H1 (cell line): ENCODE measurements around the gene ZCCHC10. TPM values are rescaled to one million over a fixed set of nuclear protein-coding genes. Genes with fewer than 3 reads are reported as not detected.

ENCODE experiments used
- CTCF ChIA-PET: fragments of 300-600 bp; sonication (Branson Sonifier 250); formaldehyde crosslinking; loops from one replicate; lab custom pipeline; 2021; ENCODE audit not compliant: partially characterized antibody; lab: Charles Lee
- POLR2A ChIA-PET: fragments of 300-600 bp; sonication (Branson Sonifier 250); formaldehyde crosslinking; loops from one replicate; lab custom pipeline; 2021; ENCODE audit warnings: inconsistent platforms; ENCODE audit not compliant: partially characterized antibody; lab: Charles Lee
- DNase-seq, 2 experiments: peaks; one replicate each; pipeline versions ENCODE4 v3.0.0 to v3.0.0-alpha.2; 2010 to 2022; ENCODE audit warnings: low spot score in 2 of 2, low read depth in 1 of 2, mixed read lengths in 1 of 2
- FAIRE-seq: peaks from 2 replicates; lab custom pipeline; 2011; peaks lifted over from hg19 to GRCh38; lab: Jason Lieb, UNC
- H2AFZ ChIP-seq: 2 replicates; pipeline ENCODE4 v1.8.1; 2012; ENCODE audit warnings: low read length, inconsistent platforms
- H2AK5ac ChIP-seq: 2 replicates; pipeline ENCODE4 v1.6.1; 2013; ENCODE audit warnings: low read depth, low read length
- H2BK120ac ChIP-seq: replicated peaks from 2 replicates; pipeline ENCODE3; 2013; ENCODE audit warnings: low read depth, low read length, inconsistent platforms
- H2BK12ac ChIP-seq: 2 replicates; pipeline ENCODE4 v1.6.1; 2013; ENCODE audit warnings: low read depth, low read length
- H2BK15ac ChIP-seq: 2 replicates; pipeline ENCODE4 v1.6.1; 2013; ENCODE audit warnings: low read length
- H2BK20ac ChIP-seq: 2 replicates; pipeline ENCODE4 v1.6.1; 2013; ENCODE audit warnings: low read length
- H2BK5ac ChIP-seq: 2 replicates; pipeline ENCODE4 v1.6.1; 2013; ENCODE audit warnings: low read depth, low read length
- H3K14ac ChIP-seq: 2 replicates; pipeline ENCODE4 v1.6.1; 2013; ENCODE audit warnings: inconsistent platforms; ENCODE audit not compliant: insufficient read length
- H3K18ac ChIP-seq: 2 replicates; pipeline ENCODE4 v1.6.1; 2013; ENCODE audit warnings: low read length; ENCODE audit errors: extremely low read depth
- H3K23ac ChIP-seq: 2 replicates; pipeline ENCODE4 v1.6.1; 2013; ENCODE audit warnings: inconsistent platforms; ENCODE audit not compliant: insufficient read length
- H3K23me2 ChIP-seq: 2 replicates; pipeline ENCODE4 v1.6.1; 2013; ENCODE audit warnings: low read depth, low read length
- H3K27ac ChIP-seq: 2 replicates; pipeline ENCODE4 v1.6.1; 2011; ENCODE audit warnings: low read depth, low read length, inconsistent platforms
- H3K27me3 ChIP-seq, 4 experiments: replicated peaks in 1 of 4; 1 replicate in 1 of 4; 2 replicates in 3 of 4; pipeline versions ENCODE4 v1.6.1 to v1.8.1; 2011 to 2013; ENCODE audit warnings: low read length in 3 of 4, mild to moderate bottlenecking in 3 of 4, inconsistent platforms in 2 of 4, mixed read lengths in 2 of 4, moderate library complexity in 1 of 4; ENCODE audit not compliant: control insufficient read depth in 3 of 4, insufficient read depth in 3 of 4; ENCODE audit errors: extremely low read depth in 1 of 4
- H3K36me3 ChIP-seq, 4 experiments: 2 replicates each; pipeline versions ENCODE4 v1.6.1 to v1.8.1; 2011 to 2013; ENCODE audit warnings: mild to moderate bottlenecking in 4 of 4, low read length in 3 of 4, moderate library complexity in 2 of 4, control low read depth in 1 of 4, inconsistent platforms in 1 of 4; ENCODE audit not compliant: insufficient read depth in 4 of 4, control insufficient read depth in 2 of 4
- H3K4ac ChIP-seq: replicated peaks from 2 replicates; pipeline ENCODE3; 2013; ENCODE audit warnings: low read length, low read depth, mixed read lengths, inconsistent platforms; ENCODE audit not compliant: insufficient read length
- H3K4me1 ChIP-seq, 4 experiments: replicated peaks in 1 of 4; 1 replicate in 1 of 4; 2 replicates in 3 of 4; pipeline versions ENCODE4 v1.6.1 to v1.8.1; 2011 to 2013; ENCODE audit warnings: low read length in 3 of 4, inconsistent platforms in 2 of 4, mixed read lengths in 1 of 4; ENCODE audit not compliant: insufficient read depth in 4 of 4, control insufficient read depth in 3 of 4
- H3K4me2 ChIP-seq, 2 experiments: 2 replicates each; pipeline versions ENCODE4 v1.6.1 to v1.8.1; 2011 to 2013; ENCODE audit warnings: low read depth in 2 of 2, low read length in 2 of 2, control low read depth in 1 of 2, inconsistent platforms in 1 of 2, mild to moderate bottlenecking in 1 of 2; ENCODE audit not compliant: insufficient read depth in 1 of 2
- H3K4me3 ChIP-seq, 4 experiments: fragments of 200-600, 300-600 bp in 1 of 4; sonication (generic), shearing (Covaris generic), sonication (Bioruptor Twin) in 1 of 4; 2 replicates each; pipeline versions ENCODE4 v1.5.1 to v1.8.1; 2011 to 2016; ENCODE audit warnings: low read length in 4 of 4, low read depth in 3 of 4, control low read depth in 2 of 4, inconsistent platforms in 2 of 4, mild to moderate bottlenecking in 2 of 4, mixed read lengths in 1 of 4, moderate library complexity in 1 of 4; ENCODE audit not compliant: insufficient read depth in 2 of 4; ENCODE audit errors: extremely low read depth in 1 of 4
- H3K56ac ChIP-seq: replicated peaks from 2 replicates; pipeline ENCODE3; 2013; ENCODE audit warnings: low read depth, mild to moderate bottlenecking, mixed read lengths, low read length, inconsistent platforms; ENCODE audit not compliant: insufficient read length
- H3K79me1 ChIP-seq: 2 replicates; pipeline ENCODE4 v1.6.1; 2013; ENCODE audit warnings: low read depth, low read length, control low read depth
- H3K79me2 ChIP-seq, 2 experiments: 2 replicates each; pipeline versions ENCODE4 v1.6.1 to v1.8.1; 2012 to 2013; ENCODE audit warnings: low read length in 2 of 2, mild to moderate bottlenecking in 2 of 2, inconsistent platforms in 1 of 2; ENCODE audit not compliant: insufficient read depth in 2 of 2, control insufficient read depth in 1 of 2
- H3K9ac ChIP-seq, 4 experiments: replicated peaks in 1 of 4; 1 replicate in 1 of 4; 2 replicates in 3 of 4; pipeline versions ENCODE4 v1.6.1 to v1.8.1; 2011 to 2013; ENCODE audit warnings: low read depth in 3 of 4, low read length in 3 of 4, control low read depth in 2 of 4, mild to moderate bottlenecking in 2 of 4, moderate library complexity in 2 of 4, inconsistent platforms in 1 of 4; ENCODE audit errors: extremely low read depth in 1 of 4
- H3K9me3 ChIP-seq, 2 experiments: 2 replicates each; pipeline versions ENCODE4 v1.6.1 to v1.8.1; 2012 to 2013; ENCODE audit warnings: mild to moderate bottlenecking in 2 of 2, moderate library complexity in 2 of 2, control low read depth in 1 of 2, inconsistent platforms in 1 of 2, low read depth in 1 of 2, low read length in 1 of 2, mixed read lengths in 1 of 2; ENCODE audit not compliant: insufficient read depth in 2 of 2
- H4K20me1 ChIP-seq, 2 experiments: replicated peaks in 1 of 2; 2 replicates each; pipeline versions ENCODE3 to v1.8.1; 2011 to 2013; ENCODE audit warnings: inconsistent platforms in 2 of 2, low read length in 2 of 2, mild to moderate bottlenecking in 1 of 2; ENCODE audit not compliant: insufficient read depth in 2 of 2, control insufficient read depth in 1 of 2
- H4K5ac ChIP-seq: 2 replicates; pipeline ENCODE4 v1.6.1; 2013; ENCODE audit warnings: low read length, low read depth, mixed read lengths, inconsistent platforms; ENCODE audit not compliant: insufficient read length
- H4K8ac ChIP-seq: 2 replicates; pipeline ENCODE4 v1.8.0; 2013; ENCODE audit warnings: mild to moderate bottlenecking, moderate library complexity, low read length, inconsistent platforms; ENCODE audit not compliant: insufficient read depth; ENCODE audit errors: extremely low read depth
- H4K91ac ChIP-seq: replicated peaks from 2 replicates; pipeline ENCODE3; 2013; ENCODE audit warnings: low read length, mixed read lengths, inconsistent platforms; ENCODE audit not compliant: insufficient read length
- BCL11A ChIP-seq, 2 experiments: IDR thresholded peaks; one replicate each; pipeline ENCODE4 v1.6.1; 2011; ENCODE audit warnings: low read depth in 2 of 2, low read length in 2 of 2, mild to moderate bottlenecking in 2 of 2
- CREB1 ChIP-seq: IDR thresholded peaks from 2 replicates; pipeline ENCODE4 v1.6.1; 2012; ENCODE audit warnings: inconsistent platforms
- GABPA ChIP-seq: IDR thresholded peaks from 2 replicates; pipeline ENCODE4 v1.6.1; 2011; ENCODE audit warnings: mild to moderate bottlenecking, low read length, moderate library complexity, borderline replicate concordance; ENCODE audit not compliant: insufficient read depth
- JUN ChIP-seq: IDR thresholded peaks from 2 replicates; pipeline ENCODE4 v1.6.1; 2011; ENCODE audit warnings: low read depth, mild to moderate bottlenecking, improper control_type of control experiment, low read length
- JUND ChIP-seq: IDR thresholded peaks from 2 replicates; pipeline ENCODE4 v1.6.1; 2011; ENCODE audit warnings: mild to moderate bottlenecking, improper control_type of control experiment, low read length
- KDM1A ChIP-seq: fragments of 200-600, 300-600 bp; sonication (generic); IDR thresholded peaks from 2 replicates; pipeline ENCODE4 v1.7.1; 2016; ENCODE audit warnings: mild to moderate bottlenecking, low read length, borderline replicate concordance
- NANOG ChIP-seq: IDR thresholded peaks from 2 replicates; pipeline ENCODE4 v1.6.1; 2011; ENCODE audit warnings: low read length, low read depth, mild to moderate bottlenecking, inconsistent platforms; ENCODE audit not compliant: insufficient read depth, poor library complexity, severe bottlenecking
- PHF8 ChIP-seq: fragments of 200-600 bp; sonication (generic); conservative IDR thresholded peaks from 2 replicates; pipeline ENCODE4 v1.7.1; 2012; ENCODE audit warnings: low read depth, mild to moderate bottlenecking, inconsistent platforms, low read length, moderate library complexity
- RXRA ChIP-seq: IDR thresholded peaks from 2 replicates; pipeline ENCODE4 v1.6.1; 2011; ENCODE audit warnings: low read depth, mild to moderate bottlenecking, low read length, moderate library complexity; ENCODE audit not compliant: insufficient read depth
- SRF ChIP-seq: IDR thresholded peaks from 2 replicates; pipeline ENCODE4 v1.6.1; 2011; ENCODE audit warnings: mild to moderate bottlenecking, low read depth, low read length, moderate library complexity
- SUZ12 ChIP-seq: fragments of 200-600 bp; sonication (generic); IDR thresholded peaks from 2 replicates; pipeline ENCODE4 v1.6.1; 2012; ENCODE audit warnings: mild to moderate bottlenecking, inconsistent platforms, low read length, moderate library complexity, mixed read lengths
- TEAD4 ChIP-seq: IDR thresholded peaks from 2 replicates; pipeline ENCODE4 v1.6.1; 2012; ENCODE audit warnings: low read depth, low read length, inconsistent platforms, mixed read lengths
- WGBS, 2 experiments: shearing (Covaris generic) in 1 of 2; methylation state at CpG; one replicate each; pipeline versions ENCODE4 v1.1.6 to v1.1.7; 2013 to 2015; ENCODE audit warnings: low lambda C conversion rate in 2 of 2, mixed read lengths in 2 of 2, inconsistent platforms in 1 of 2, low coverage in 1 of 2, missing lambda C conversion rate in 1 of 2; ENCODE audit not compliant: insufficient replicate concordance in 2 of 2, insufficient coverage in 1 of 2, insufficient read length in 1 of 2; ENCODE audit errors: extremely low coverage in 1 of 2, missing lambda C conversion rate in 1 of 2; 5-methylcytosine and 5-hydroxymethylcytosine counted together
- polyA plus RNA-seq, 7 experiments: library from polyadenylated mRNA; depleted of rRNA in 3 of 7; stranded (reverse) in 5 of 7; unstranded in 2 of 7; fragments of >200 nt in 5 of 7; fragments of 200-250 nt in 2 of 7; gene quantifications; 1 replicate in 5 of 7; 2 replicates in 1 of 7; 4 replicates in 1 of 7; pipeline versions ENCODE4 v1.2.1 to v1.2.3, GENCODE V29; 2011 to 2013; ENCODE audit warnings: missing spikeins in 2 of 7, mixed read lengths in 2 of 7
- total RNA-seq: library from RNA; stranded (reverse); fragmentation: NEBNext Ultra II Directional; extraction: Animal tissue kit (Norgen Biotek cat#: 25700); gene quantifications from 2 replicates; pipeline ENCODE4 v1.2.1, GENCODE V29; 2021

ZCCHC10 gene
- total and polyA plus RNA-seq, 2 of the 8 experiments (the other 6 are each of a cell fraction or from before 2014, with no cell fraction given) = 22.4 to 32.9 TPM

GRCh38 chr5:133075572-133076536 lies 49.5 kb upstream of the ZCCHC10 start:
- H4K8ac ChIP-seq = no peak overlapping the region
- FAIRE-seq = no peak
- no peak for DNase-seq
- H2AK5ac ChIP-seq = no peak overlapping the region
- no peak overlapping the region for H4K5ac ChIP-seq
- ChIA-PET CTCF (interaction anchor here (0.6 to 1.0 kb wide), 2 partner anchors 8 to 140 kb away, joined by 3 to 4 read pairs; no protein-coding TSS in a partner anchor), POLR2A (interaction anchor here (2.5 kb wide), 1 partner anchor 24 kb away, joined by 13 read pairs; the partner anchor contains the start of gene HSPA4)
- 87% methylated on average over 7 of the region's 7 CpGs; no CpG with 5 or more reads in 1 of the 2 experiments for WGBS, 2 experiments
- peaks cover 5% of the 10 kb centered on the region for H3K79me1 ChIP-seq
- H2BK5ac ChIP-seq = no peak overlapping the region
- H3K9me3 ChIP-seq = no peaks in the 10 kb centered on the region
- H3K14ac ChIP-seq = no peak overlapping the region
- no peak overlapping the region for H2BK20ac ChIP-seq
- H4K91ac ChIP-seq = no peak overlapping the region
- H4K20me1 ChIP-seq = peaks cover 9 to 15% of the 10 kb centered on the region in 2 experiments
- no peak overlapping the region for H3K4me3 ChIP-seq
- no peak overlapping the region for H2BK120ac ChIP-seq
- H2BK12ac ChIP-seq = no peak overlapping the region
- no peak overlapping the region for H3K4me2 ChIP-seq
- H3K56ac ChIP-seq = no peak overlapping the region
- no peaks in the 10 kb centered on the region for H3K23me2 ChIP-seq
- H3K9ac ChIP-seq = no peak overlapping the region
- H3K23ac ChIP-seq = no peak overlapping the region
- no peaks in the 10 kb centered on the region for H3K27me3 ChIP-seq
- H3K4me1 ChIP-seq = peaks cover 2 to 13% (median 3%) of the 10 kb centered on the region in 4 experiments; a peak in 2 of 7 replicates
- peaks cover 10 to 63% (median 40%) of the 10 kb centered on the region in 4 experiments for H3K36me3 ChIP-seq
- H3K79me2 ChIP-seq = peaks cover 3 to 94% of the 10 kb centered on the region in 2 experiments; a peak in 3 of 4 replicates
- H3K27ac ChIP-seq = no peak overlapping the region
- no peak overlapping the region for H3K4ac ChIP-seq
- H2BK15ac ChIP-seq = no peak overlapping the region
- H3K18ac ChIP-seq = no peak overlapping the region
- H2AFZ ChIP-seq = no peak overlapping the region
- no peak for TF ChIP-seq BCL11A (IDR thresholded peaks at IDR 0.05; ENCODE audit: low read depth in 2 of 2, low read length in 2 of 2)
- TF ChIP-seq KDM1A = no peak
- TF ChIP-seq RXRA = no peak
- no peak for TF ChIP-seq JUND
- TF ChIP-seq JUN = no peak
- no peak for TF ChIP-seq TEAD4
- TF ChIP-seq SUZ12 = no peak
- TF ChIP-seq CREB1 = no peak
- no peak for TF ChIP-seq NANOG
- TF ChIP-seq PHF8 = no peak
- TF ChIP-seq SRF = no peak
- no peak for TF ChIP-seq GABPA
